ENCODE data around the gene DIAPH1.

DIAPH1 gene

DNA sequence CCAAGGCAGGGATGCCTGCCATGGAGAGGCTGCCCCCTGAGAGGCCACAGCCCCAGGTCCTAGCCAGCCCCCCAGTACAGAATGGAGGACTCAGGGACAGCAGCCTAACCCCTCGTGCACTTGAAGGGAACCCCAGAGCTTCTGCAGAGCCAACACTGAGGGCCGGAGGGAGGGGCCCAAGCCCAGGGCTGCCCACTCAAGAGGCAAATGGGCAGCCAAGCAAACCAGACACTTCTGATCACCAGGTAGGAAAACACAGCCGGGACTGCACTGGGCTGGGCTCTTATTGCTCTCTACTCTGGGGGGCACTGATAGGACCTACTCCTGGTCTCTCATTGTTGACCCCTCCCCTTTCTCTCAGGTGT is 21.2 kb upstream of the DIAPH1 start:
- DNase-seq (ENCODE audit: low read depth in 2 of 3, low spot score in 1 of 3), result no peak

GRCh38 chr5:141639357-141640050 is 20.7 kb upstream of the DIAPH1 start:
- no peak for DNase-seq (ENCODE audit: low read depth in 2 of 3, low spot score in 1 of 3)

GRCh38 chr5:141638771-141639170 is 20.0 kb upstream of the DIAPH1 start:
- no peak for DNase-seq (ENCODE audit: low read depth in 2 of 3, low spot score in 1 of 3)

DNA sequence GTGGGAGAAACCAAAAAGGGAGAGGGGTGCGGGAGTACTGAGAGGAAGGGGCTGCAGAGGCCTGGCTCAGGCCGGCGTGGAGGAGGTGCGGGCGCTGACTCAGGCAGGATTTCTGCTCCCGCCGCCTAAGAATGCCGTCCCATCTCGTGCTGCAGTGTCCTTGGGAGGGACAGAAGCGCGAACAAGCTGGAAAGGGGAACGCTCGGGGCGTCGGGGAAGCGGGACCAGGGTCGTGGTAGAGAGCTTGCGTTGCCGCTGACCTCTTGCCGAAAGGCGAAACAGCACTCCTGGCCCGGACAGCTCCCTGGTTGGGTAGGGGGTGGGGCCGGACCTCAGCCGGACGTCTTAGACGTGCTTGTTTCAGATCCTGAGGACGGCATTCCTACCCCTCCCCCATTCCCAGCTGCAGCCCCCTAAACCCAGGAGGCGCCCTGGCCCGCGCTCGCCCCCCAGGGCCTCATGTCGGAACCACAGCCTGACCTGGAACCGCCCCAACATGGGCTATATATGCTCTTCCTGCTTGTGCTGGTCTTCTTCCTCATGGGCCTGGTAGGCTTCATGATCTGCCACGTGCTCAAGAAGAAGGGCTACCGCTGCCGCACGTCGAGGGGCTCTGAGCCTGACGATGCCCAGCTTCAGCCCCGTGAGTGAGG is 19.1 kb upstream of the DIAPH1 start:
- no peak for DNase-seq (ENCODE audit: low read depth in 2 of 3, low spot score in 1 of 3)

DNA sequence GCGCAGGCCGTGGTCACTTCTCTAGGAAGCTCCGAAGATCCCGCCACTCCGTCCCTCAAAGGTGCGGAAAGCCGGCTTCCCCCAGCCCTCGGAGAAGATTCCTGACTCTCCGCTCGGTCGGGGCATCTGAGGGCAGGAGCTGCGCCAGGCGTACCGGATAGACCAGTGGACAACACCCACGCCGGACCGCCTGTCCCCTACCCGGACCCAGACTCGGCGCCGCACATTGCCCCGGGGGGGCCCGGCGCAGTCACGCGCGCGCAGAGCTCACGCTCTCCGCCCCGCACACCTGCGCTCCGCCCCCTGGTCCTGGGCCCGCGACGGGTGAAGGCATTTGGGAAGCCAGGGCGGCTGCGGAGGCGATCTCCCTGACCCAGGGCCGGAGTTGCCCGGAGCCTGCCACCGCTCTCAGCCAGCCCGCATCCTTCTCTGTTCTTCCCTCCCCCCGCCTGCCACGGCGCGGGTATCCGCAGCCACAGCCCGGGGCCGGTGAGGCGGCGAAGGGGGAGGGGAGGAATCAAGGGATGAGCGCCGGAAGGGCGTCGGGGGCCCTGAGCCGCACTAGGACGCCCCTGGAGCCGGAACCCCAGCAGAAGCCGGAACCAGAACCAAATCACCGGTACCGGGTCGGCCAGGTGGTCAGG is 18.4 kb upstream of the DIAPH1 start:
- peak in 1 of 3 donors; percentile 40 for DNase-seq (ENCODE audit: low read depth in 2 of 3, low spot score in 1 of 3)

DNA sequence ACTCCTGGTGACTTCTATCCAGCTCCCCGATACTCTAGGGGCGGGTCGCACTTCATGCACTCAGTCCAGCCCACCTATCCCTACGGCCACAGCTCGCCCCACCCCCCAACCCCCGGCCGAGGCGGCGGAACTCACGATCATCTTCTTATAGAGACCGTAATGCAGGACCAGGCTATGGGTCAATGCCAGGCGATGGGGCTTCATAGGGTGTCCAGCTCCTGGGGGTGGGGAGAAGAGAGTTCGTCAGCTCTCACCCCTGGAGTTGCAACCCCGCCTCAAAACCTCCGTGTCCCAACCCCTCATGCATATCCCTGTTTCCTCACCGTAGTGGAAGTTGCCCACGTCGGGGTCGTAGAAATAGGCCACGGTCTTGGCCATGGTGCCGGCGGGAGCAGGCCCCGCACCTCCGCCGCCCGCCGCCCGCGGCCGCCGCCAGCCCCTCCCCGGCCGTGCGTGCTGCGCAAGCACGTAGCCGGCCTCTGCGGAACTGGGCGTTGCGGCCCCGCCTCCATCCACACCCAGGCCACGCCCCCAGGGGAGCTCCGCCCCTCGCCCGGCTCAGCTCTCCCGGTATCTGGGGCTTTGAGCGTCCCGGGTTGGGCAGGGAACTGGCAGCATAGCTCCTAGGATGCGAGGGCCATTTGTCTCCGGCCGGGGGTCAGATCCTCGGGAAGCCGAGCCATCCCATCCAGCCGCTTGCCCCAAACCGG is 17.8 kb upstream of the DIAPH1 start, which contains the start of the genes HDAC3 and RELL2:
HDAC3 (minus strand) TSS at position 437 of the 710 bp plus-strand sequence; CDS start at position 378, 59 bp downstream.
RELL2 (plus strand) TSS at position 585 of the 710 bp plus-strand sequence. CDS start 1,229 bp downstream, outside the sequence.
- DNase-seq (ENCODE audit: low read depth in 2 of 3, low spot score in 1 of 3), result peak; percentile 87 to 97 (median 92)

DNA sequence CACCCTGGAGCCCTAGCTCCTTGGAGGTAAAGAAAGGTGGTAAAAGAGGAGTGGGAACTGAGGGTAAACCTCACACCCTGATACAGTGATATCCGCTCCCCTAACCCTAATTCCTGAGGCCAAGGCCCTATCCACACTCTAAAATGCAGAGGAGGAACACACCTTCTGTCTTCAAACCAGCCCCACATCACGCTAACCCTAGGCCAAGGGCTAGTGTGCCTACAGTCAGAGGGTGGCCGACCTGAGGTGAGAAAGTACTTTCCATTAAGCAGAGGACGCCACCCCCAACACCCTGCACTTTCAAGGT is 17.3 kb upstream of the DIAPH1 start:
- DNase-seq (ENCODE audit: low read depth in 2 of 3, low spot score in 1 of 3), result no peak

DNA sequence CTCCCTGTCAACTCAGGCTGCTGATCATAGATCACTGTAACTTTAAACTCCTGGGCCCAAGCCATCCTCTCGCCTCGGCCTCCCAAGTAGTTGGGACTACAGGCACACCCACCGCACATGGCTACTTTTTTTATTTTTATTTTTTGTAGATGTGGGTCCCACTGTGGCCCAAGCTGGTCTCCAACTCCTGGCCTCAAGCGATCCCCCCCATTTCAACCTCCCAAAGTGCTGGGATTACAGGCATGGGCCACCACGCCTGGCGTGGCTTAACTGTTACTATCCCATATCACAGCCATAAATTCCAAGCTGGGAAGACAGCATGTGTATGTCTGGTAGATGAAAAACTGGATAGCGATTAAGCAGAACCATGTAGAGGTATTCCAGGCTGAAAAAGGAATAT is 16.8 kb upstream of the DIAPH1 start:
- no peak for DNase-seq (ENCODE audit: low read depth in 2 of 3, low spot score in 1 of 3)

- no peak for DNase-seq (ENCODE audit: low read depth in 2 of 3, low spot score in 1 of 3)
These were observed 15.9 kb upstream of the DIAPH1 start for GRCh38 chr5:141634720-141635119.

DNA sequence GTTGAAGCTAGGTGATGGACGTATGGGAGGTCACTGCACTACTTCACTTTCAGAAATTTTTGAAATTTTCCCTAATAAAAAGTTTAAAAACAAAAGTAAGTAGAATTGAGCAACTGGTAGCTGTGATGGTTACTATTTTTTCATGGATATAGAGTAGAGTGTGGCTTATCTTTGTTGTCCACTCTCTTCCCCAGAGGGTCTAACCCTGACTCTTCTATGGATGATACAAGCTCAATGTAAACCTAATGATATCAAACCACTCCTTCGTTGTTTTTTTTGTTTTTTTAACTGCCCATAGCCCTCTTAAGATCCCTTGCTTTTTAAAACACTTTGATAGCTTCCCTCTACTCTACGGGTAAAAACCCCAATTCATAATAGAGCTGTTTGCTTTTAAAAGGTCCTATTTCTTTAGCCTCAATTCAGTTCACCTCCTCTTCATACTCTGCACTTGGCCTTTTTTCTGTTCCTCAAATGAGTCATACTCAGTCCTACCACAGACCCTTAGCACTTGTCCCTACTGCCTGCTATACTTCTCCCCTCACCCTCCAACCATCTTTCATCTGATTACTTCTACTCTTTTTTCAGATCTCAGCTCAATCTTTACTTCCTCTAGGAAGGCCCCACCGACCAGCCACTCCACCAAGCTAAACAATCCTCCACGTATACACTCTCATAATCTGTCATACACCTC is 15.2 kb upstream of the DIAPH1 start:
- DNase-seq (ENCODE audit: low read depth in 2 of 3, low spot score in 1 of 3), result no peak

DNA sequence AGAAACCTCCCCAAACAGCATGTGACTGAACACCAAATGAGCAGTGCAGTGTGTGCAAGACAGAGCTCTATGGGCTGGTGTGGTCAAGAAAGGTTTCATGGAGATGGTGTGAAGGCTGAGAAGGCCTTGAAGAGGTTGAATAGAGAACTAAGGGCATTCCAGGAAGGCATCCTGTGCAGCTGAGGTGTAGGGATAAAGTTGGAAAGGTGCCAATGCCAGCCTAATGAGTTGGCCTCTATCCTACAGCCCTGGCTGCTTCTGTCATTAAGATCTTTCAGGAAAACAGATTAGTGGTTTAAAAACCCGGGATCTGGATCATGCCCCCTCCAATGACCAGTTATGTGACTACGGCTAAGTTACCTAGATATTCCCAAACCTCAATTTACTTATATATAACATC is 13.8 kb upstream of the DIAPH1 start:
- no peak for DNase-seq (ENCODE audit: low read depth in 2 of 3, low spot score in 1 of 3)

- no peak for DNase-seq (ENCODE audit: low read depth in 2 of 3, low spot score in 1 of 3)
These were observed 11.9 kb upstream of the DIAPH1 start for GRCh38 chr5:141630570-141631140.

GRCh38 chr5:141628175-141628788 is 9.5 kb upstream of the DIAPH1 start:
- DNase-seq (ENCODE audit: low read depth in 2 of 3, low spot score in 1 of 3), result no peak

DNA sequence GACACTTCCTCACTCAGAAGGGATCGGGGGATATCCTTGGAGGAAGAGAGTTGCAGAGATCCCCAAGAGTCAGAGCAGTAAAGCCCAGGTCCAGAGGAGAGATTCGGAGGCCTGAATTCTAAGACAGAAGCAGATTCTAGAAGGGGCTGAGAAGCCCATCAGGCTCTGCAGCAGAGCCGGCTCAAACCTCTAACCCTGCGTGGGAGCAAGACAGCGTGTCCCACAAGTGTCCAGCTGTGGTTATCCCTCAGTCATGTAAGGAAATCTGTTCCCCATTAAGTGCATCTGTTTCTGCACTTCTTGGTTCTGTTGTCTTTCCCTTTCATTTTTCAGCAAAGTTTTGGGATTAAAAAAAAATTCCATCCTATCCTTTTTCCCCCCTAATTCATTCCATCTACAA is 4.8 kb upstream of the DIAPH1 start:
- DNase-seq (ENCODE audit: low read depth in 2 of 3, low spot score in 1 of 3), result no peak

GRCh38 chr5:141623186-141623585 is 4.4 kb upstream of the DIAPH1 start:
- DNase-seq (ENCODE audit: low read depth in 2 of 3, low spot score in 1 of 3), result no peak

GRCh38 chr5:141618030-141618803 is 583 bp downstream of the DIAPH1 start:
- DNase-seq (ENCODE audit: low read depth in 2 of 3, low spot score in 1 of 3), result peak; percentile 54 to 72 (median 56)

- no peak for DNase-seq (ENCODE audit: low read depth in 2 of 3, low spot score in 1 of 3)
These were observed 1.1 kb downstream of the DIAPH1 start for GRCh38 chr5:141617682-141618029.

DNA sequence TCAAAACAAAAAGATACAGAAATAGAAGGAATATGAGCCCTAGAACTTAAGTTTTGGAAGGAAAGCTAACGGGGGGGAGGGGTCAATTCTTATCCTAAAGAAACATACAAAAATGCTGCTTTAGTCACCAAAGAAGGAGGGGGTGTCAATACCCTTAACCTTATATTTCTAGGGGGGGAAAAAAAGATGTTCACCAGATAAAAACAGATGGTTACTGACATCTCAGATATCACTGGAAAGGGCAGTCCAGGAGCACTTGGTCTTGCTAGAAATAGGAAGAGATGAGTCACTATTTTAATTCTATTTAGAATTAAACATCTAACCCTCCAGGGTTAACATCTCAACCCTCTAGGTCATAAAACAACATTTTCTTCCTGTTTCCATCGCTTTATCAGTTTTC is 1.7 kb downstream of the DIAPH1 start:
- no peak for DNase-seq (ENCODE audit: low read depth in 2 of 3, low spot score in 1 of 3)

DNA sequence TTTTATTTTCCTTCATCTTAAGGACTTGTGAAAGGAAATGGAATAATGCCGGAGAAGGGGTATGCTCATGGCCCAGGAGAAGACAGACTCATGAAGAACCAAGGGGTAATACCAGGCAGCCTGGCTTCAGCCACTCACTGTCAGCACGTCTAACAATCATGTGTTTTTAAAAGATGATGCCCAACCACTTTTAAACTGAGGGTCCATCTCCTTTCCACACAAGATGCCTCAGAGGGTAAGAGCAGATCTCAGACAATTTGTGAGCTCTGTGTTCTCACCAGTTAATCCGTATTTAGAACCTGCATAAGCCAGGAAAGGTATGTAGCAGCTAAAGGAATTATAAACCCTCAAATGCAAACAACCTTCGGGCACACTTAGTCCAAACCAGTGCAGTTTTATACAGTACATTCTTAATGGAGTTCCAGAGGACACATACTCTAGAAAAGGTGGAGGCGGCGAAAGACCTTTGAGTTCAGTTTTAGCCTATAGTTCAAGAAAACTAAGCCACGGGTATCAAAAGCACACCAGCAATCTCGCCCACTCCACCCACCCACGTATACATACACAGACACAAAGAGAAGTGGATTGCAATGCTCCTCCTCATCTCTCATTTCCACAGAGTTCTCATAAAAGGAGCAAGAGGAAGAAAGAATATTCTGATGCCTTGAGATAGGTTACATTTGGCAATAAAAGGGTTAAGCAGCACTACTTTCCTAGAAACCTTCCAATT is 2.6 kb downstream of the DIAPH1 start:
- DNase-seq (ENCODE audit: low read depth in 2 of 3, low spot score in 1 of 3), result no peak
